Smooth muscle cell (in vitro differentiated cells): ENCODE measurements around the gene TAF10. TPM values are rescaled to one million over a fixed set of nuclear protein-coding genes. Genes with fewer than 3 reads are reported as not detected.

ENCODE experiments used
- DNase-seq: peaks from one replicate; lab custom pipeline; 2025; ENCODE audit not compliant: unreplicated experiment; lab: John Stamatoyannopoulos, UW
- H2AFZ ChIP-seq: fragments of 200-600 bp; sonication (generic); 2 replicates; pipeline ENCODE4 v1.6.0; 2016; ENCODE audit warnings: antibody characterized with exemption, low read depth, mild to moderate bottlenecking
- H3F3A ChIP-seq: fragments of 200-600 bp; sonication (generic); 2 replicates; pipeline ENCODE4 v1.6.0; 2017; ENCODE audit warnings: antibody characterized with exemption, low read depth
- H3K27ac ChIP-seq: fragments of 200-600 bp; sonication (generic); 2 replicates; pipeline ENCODE4 v1.5.1; 2016; ENCODE audit warnings: low read depth, mild to moderate bottlenecking
- H3K27me3 ChIP-seq: fragments of 200-600 bp; sonication (generic); 2 replicates; pipeline ENCODE4 v1.6.1; 2016; ENCODE audit warnings: low read depth, mild to moderate bottlenecking
- H3K36me3 ChIP-seq: fragments of 200-600 bp; sonication (generic); 2 replicates; pipeline ENCODE4 v1.5.1; 2016; ENCODE audit warnings: low read depth
- H3K4me1 ChIP-seq: fragments of 200-600 bp; sonication (generic); 2 replicates; pipeline ENCODE4 v1.5.1; 2016; ENCODE audit warnings: low read depth
- H3K4me2 ChIP-seq: fragments of 200-600 bp; sonication (generic); 2 replicates; pipeline ENCODE4 v1.6.0; 2016; ENCODE audit warnings: mild to moderate bottlenecking
- H3K4me3 ChIP-seq: fragments of 200-600 bp; sonication (generic); 2 replicates; pipeline ENCODE4 v1.5.1; 2016; ENCODE audit warnings: mild to moderate bottlenecking
- H3K79me2 ChIP-seq: fragments of 200-600 bp; sonication (generic); 2 replicates; pipeline ENCODE4 v1.6.0; 2016; ENCODE audit warnings: low read depth, mild to moderate bottlenecking
- H3K9ac ChIP-seq: fragments of 200-600 bp; sonication (generic); 2 replicates; pipeline ENCODE4 v1.6.0; 2016; ENCODE audit warnings: low read depth
- H3K9me3 ChIP-seq: fragments of 200-600 bp; sonication (generic); replicated peaks from 2 replicates; pipeline ENCODE4 v1.5.1; 2016; ENCODE audit warnings: low read depth
- H4K20me1 ChIP-seq: fragments of 200-600 bp; sonication (generic); 2 replicates; pipeline ENCODE4 v1.6.0; 2016; ENCODE audit warnings: low read depth
- CTCF ChIP-seq: fragments of 200-600 bp; sonication (generic); IDR thresholded peaks from 2 replicates; pipeline ENCODE4 v1.5.1; 2017; ENCODE audit warnings: borderline replicate concordance, mild to moderate bottlenecking, antibody characterized with exemption; ENCODE audit not compliant: insufficient read depth, poor library complexity, severe bottlenecking
- WGBS: methylation state at CpG from one replicate; pipeline ENCODE4 v1.1.7; 2016; ENCODE audit warnings: low lambda C conversion rate; 5-methylcytosine and 5-hydroxymethylcytosine counted together
- polyA plus RNA-seq: library from polyadenylated mRNA; unstranded; fragments of >200 nt; fragmentation: Nextera tagmentation; extraction: Ambion mirVana; gene quantifications from 2 replicates; pipeline ENCODE4 v1.2.1, GENCODE V29; 2016
- total RNA-seq: library from RNA; depleted of rRNA; stranded (reverse); fragments of >200 nt; gene quantifications from 2 replicates; pipeline ENCODE4 v1.2.3, GENCODE V29; 2014

TAF10 gene
- total and polyA plus RNA-seq, 2 experiments from 2014 or later = 83.3 to 373 TPM

- peaks cover 84% of the 10 kb centered on the region for H3K79me2 ChIP-seq
- peak; percentile 74 for DNase-seq
- H3F3A ChIP-seq = peaks cover 34% of the 10 kb centered on the region
These were observed 8.5 kb downstream of the TAF10 start, which contains the start of the genes ILK and RRP8 for GRCh38 chr11:6603287-6604080. Gene ILK, plus strand, starts transcription at chr11:6603774. Its CDS starts 498 bp downstream, at chr11:6604272. Gene RRP8, minus strand, starts transcription at chr11:6603616. Its CDS starts 114 bp downstream, at chr11:6603502.

GRCh38 chr11:6602096-6602940, 9.7 kb downstream of the TAF10 start:
- H4K20me1 ChIP-seq = peaks cover 23% of the 10 kb centered on the region
- peaks cover 74% of the 10 kb centered on the region for H3K79me2 ChIP-seq
- H3K4me2 ChIP-seq = peak overlapping the region; percentile 92
- peak overlapping the region; percentile 95 for H3K4me3 ChIP-seq
- H2AFZ ChIP-seq = no peak overlapping the region
- 66% methylated on average over 7 of the region's 7 CpGs for WGBS
- DNase-seq = no peak
- H3K9ac ChIP-seq = peak overlapping the region; percentile 69
- TF ChIP-seq CTCF = no peak
- peak overlapping the region; percentile 99 for H3K27ac ChIP-seq
- H3K36me3 ChIP-seq = peaks cover 5% of the 10 kb centered on the region
- H3K4me1 ChIP-seq = peaks cover 32% of the 10 kb centered on the region
- no peaks in the 10 kb centered on the region for H3K27me3 ChIP-seq
- H3K9me3 ChIP-seq = no peaks in the 10 kb centered on the region
- H3F3A ChIP-seq = peaks cover 23% of the 10 kb centered on the region

More at GRCh38 chr11:6603287-6604080, 8.5 kb downstream of the TAF10 start, which contains the start of the genes ILK and RRP8:
- Histone ChIP-seq H3K27ac (peak within 1 kb of the TSS; percentile 99), H3K9me3 (no peaks in the 10 kb centered on the region), H3K36me3 (peaks cover 5% of the 10 kb centered on the region), H3K4me2 (peak within 1 kb of the TSS; percentile 92), H3K9ac (peak within 1 kb of the TSS; percentile 91), H3K4me3 (peak within 1 kb of the TSS; percentile 95), H4K20me1 (peaks cover 25% of the 10 kb centered on the region), H2AFZ (peak within 1 kb of the TSS; percentile 71), H3K27me3 (no peaks in the 10 kb centered on the region), H3K4me1 (peaks cover 38% of the 10 kb centered on the region)
- WGBS = under 1% methylated on average over 43 of the region's 72 CpGs
- TF ChIP-seq CTCF = no peak

GRCh38 chr11:6601041-6601461, 11.0 kb downstream of the TAF10 start:
- Histone ChIP-seq H3K27me3 (no peaks in the 10 kb centered on the region), H3K9me3 (no peaks in the 10 kb centered on the region), H3K4me2 (no peak overlapping the region), H3K4me1 (peaks cover 21% of the 10 kb centered on the region), H4K20me1 (peaks cover 20% of the 10 kb centered on the region), H3K27ac (no peak overlapping the region), H2AFZ (no peak overlapping the region), H3K4me3 (no peak overlapping the region), H3K36me3 (peaks cover 5% of the 10 kb centered on the region), H3K79me2 (peaks cover 67% of the 10 kb centered on the region), H3F3A (peaks cover 15% of the 10 kb centered on the region), H3K9ac (no peak overlapping the region)
- DNase-seq = no peak
- WGBS = over 99% methylated on average over 13 of the region's 13 CpGs
- no peak for TF ChIP-seq CTCF
